HG02840 (cell line): ENCODE measurements around the gene SCYGR5.
A peak's percentile ranks its signal among the peaks of the same experiment; 100 is the strongest.
"Not testable (repeated sequence)": the region's sequence is repeated elsewhere in the genome, so short reads cannot be mapped to it uniquely, and the experiment has no call there.

Experiments used
- ATAC-seq: cut with Tn5 transposase; IDR thresholded peaks from one replicate; pipeline ENCODE4 v1.9.1; 2021; ENCODE audit warnings: mild to moderate bottlenecking, moderate library complexity, moderate number of reproducible peaks; ENCODE audit not compliant: unreplicated experiment, low FRiP score

The SCYGR5 gene, protein sequence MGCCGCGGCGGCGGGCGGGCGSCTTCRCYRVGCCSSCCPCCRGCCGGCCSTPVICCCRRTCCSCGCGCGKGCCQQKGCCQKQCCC

DNA sequence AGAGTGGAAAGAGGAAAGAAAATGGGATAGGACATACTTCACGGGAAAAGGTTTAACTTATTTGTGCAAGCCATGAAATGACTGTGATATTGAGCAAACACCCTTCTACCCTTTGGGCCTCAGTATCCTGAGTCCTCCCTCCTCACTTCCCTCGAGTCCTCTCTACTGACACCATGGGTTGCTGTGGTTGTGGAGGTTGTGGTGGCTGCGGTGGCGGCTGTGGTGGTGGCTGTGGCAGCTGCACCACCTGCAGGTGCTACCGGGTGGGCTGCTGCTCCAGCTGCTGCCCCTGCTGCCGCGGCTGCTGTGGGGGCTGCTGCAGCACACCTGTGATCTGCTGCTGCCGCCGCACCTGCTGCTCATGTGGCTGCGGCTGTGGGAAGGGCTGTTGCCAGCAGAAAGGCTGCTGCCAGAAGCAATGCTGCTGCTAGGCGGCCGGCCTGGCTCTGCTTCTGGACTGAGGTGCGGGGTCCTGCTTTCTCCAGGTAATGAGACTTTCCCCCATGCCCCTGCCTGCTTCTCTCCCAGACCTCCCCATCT, at the start of gene SCYGR5:
TSS of gene SCYGR5 (plus strand) at position 174 of the 540 bp plus-strand sequence. CDS start at position 174, 0 bp downstream.
- ATAC-seq, result not testable (repeated sequence)

DNA sequence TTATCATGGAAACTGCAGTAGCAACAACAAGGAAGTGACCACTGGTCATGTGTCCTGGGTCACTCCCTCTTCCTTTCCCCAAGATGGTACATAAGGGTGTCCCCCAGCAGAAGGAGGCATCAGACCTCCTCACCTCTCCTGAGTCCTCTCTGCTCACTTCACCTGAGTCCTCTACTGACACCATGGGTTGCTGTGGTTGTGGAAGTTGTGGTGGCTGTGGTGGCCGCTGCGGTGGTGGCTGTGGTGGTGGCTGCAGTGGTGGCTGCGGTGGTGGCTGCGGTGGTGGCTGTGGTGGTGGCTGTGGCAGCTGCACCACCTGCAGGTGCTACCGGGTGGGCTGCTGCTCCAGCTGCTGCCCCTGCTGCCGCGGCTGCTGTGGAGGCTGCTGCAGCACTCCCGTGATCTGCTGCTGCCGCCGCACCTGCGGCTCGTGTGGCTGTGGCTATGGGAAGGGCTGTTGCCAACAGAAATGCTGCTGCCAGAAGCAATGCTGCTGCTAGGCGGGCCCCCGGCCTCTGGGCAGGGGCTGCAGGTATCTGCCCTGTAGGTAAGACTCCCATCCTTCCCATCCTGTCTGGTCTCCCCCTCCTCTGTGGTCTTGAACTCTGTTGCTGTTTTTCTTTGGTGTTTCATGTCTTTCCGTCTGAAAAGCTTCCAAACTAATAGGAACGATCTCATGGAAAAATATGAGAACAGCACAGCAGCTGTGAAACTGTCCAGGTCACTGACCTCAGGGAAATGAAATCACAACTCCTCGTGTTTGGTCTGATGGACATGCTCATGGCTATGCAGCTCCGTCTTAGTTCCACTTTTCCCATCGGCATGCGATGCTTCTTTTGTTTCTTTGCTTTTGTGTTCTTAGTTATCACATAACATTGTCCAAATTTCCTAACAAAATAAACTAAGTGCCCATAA, 49.0 kb upstream of the SCYGR5 start, which contains the start of gene SCYGR4:
TSS of gene SCYGR4 (plus strand) at position 183 of the 915 bp plus-strand sequence. CDS start at position 183, 0 bp downstream.
- no peak for ATAC-seq

DNA sequence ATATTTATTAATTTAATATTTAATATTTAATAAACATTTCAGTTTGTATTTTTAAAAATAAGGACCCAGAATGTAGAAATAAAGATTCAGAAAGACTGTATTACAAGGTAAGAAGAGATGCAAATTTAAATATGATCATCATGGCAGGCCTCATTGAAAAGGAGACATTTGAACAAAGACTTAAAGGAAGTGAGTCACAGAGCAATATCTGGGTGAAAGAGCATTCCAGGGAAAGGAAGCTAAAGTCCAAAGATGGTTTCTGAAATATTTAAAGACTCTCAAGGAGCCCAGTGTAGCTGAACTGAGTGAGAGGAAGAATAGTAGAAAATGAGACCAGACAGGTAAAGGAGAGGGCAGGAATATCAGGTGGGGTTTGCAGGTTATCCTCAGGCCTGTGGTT, 43.4 kb upstream of the SCYGR5 start:
- ATAC-seq, result no peak

DNA sequence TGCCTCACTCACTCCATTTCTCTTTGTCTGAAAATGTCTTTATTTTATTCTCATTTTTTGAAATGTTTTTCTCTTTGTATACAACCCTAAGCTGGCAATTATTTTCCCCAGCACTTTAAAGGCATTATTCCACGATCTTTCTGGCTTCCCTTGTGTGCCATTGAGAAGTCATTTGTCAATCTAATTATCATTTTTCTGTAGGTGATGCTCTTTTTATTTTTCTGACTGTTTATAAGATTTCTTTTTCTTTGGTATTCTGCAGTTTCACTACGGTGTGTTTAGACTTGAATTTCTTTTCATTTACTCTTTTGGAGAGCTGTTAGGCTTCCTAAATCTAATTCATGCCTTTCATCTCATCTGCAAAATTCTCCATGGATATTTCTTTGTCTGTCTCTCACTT, 41.2 kb upstream of the SCYGR5 start:
- ATAC-seq, result no peak

- no peak for ATAC-seq
These were observed 39.9 kb upstream of the SCYGR5 start for GRCh38 chr2:227626580-227627151.

DNA sequence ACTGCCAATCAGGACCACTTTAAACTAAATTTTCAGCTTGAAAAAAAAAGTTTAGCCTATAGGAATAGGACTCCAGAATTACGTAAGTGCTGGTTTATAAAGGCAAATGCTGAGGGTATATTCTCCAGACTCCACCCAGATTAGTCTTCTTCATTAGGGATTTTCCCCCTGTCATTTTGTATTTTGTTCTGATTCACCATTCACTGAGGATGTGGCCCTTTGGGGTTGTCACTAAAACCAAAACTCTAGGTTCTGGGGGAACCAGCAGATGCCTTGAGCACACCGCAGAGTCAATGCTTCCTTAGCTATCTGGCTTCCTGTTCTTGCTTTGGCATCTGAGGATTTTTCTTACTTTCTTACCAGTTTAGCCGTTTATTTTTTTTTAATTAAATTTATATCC, 38.8 kb upstream of the SCYGR5 start:
- peak; percentile 88 for ATAC-seq

- ATAC-seq, result no peak
These were observed 37.2 kb upstream of the SCYGR5 start for GRCh38 chr2:227629435-227629834.

GRCh38 chr2:227630322-227630721, 36.3 kb upstream of the SCYGR5 start:
- ATAC-seq, result no peak

DNA sequence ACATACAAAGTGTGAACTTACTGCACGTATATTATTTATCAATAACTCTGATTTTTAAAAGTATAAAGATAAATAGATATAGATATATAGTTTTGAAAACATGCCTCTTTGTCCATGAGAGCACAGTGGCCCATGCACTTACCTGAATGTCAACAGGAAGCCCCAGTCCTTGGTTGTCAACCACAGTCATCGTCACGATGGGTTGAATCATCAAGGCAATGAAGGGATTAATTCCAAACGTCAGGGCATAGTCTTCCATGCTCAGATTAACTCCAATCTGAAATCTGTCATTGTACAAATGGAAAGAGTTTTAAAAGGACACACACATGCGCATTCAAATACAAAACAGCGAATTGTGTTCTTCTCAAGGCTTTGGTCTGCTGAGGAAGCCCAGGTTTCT, 33.8 kb upstream of the SCYGR5 start:
- ATAC-seq, result no peak

GRCh38 chr2:227634201-227634600, 32.4 kb upstream of the SCYGR5 start:
- ATAC-seq, result no peak

- no peak for ATAC-seq
These were observed 23.9 kb upstream of the SCYGR5 start for GRCh38 chr2:227642656-227643055.

GRCh38 chr2:227643990-227644551, 22.5 kb upstream of the SCYGR5 start:
- ATAC-seq, result no peak

- no peak for ATAC-seq
These were observed 13.2 kb upstream of the SCYGR5 start for GRCh38 chr2:227653419-227653818.

DNA sequence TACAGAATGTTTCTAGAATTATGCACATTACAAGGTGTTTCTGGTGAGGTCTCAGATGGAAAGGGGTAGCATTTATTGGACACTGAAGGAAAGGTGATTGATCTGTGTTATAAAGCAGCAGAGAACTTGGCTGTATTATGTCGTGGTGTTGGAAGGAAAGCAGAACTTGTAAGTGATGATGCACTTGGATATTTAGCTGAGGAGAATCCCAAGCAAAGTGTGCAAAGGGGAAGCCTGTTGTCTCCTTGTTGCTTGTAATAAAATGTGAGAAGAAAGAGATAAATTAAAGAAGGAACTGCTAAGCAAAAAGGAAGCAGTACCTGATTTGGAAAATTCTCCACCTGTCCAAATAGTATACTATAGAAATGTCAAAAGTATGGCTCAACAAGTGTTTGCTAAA, 12.2 kb upstream of the SCYGR5 start:
- ATAC-seq, result no peak

DNA sequence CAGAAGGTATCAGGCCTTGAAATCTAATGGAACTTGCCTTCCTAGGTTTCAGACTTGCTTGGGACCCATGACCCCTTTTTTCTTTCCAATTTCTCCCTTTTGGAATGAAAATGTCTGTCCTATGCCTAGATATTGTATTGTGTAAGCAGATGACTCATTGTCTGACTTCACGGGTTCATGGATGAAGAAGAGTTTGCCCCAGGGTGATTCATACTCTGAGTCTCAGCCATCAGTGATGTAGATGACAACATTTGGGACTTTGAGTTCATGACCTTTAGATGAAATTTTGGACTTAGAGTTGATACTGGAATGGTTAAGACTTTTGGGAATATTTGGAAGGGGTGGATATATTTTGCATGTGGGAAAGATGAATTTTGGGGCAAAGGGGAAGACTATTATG, 11.2 kb upstream of the SCYGR5 start:
- no peak for ATAC-seq

GRCh38 chr2:227657199-227657845, 9.3 kb upstream of the SCYGR5 start:
- ATAC-seq, result no peak

GRCh38 chr2:227661025-227661649, 5.5 kb upstream of the SCYGR5 start:
- ATAC-seq, result no peak

DNA sequence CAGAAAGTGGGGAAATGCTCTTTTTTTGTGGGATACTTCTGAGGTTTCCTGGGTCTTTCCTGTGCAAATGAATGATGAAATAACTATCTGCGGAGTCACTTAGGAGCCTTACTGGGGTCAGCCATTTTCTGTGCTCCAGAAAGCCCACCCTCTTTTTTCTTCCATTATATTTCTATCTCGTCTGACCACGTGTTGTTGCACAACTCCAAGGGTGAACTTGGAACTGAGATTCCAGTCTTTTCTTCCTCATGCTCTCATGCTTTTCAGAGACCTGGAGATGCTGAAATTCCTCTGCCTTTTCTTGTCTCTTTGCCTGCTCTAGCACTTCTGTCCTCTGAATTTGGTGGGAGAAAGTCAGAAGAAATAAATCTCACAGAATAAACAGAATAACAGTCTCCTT, 4.8 kb upstream of the SCYGR5 start:
- no peak for ATAC-seq

DNA sequence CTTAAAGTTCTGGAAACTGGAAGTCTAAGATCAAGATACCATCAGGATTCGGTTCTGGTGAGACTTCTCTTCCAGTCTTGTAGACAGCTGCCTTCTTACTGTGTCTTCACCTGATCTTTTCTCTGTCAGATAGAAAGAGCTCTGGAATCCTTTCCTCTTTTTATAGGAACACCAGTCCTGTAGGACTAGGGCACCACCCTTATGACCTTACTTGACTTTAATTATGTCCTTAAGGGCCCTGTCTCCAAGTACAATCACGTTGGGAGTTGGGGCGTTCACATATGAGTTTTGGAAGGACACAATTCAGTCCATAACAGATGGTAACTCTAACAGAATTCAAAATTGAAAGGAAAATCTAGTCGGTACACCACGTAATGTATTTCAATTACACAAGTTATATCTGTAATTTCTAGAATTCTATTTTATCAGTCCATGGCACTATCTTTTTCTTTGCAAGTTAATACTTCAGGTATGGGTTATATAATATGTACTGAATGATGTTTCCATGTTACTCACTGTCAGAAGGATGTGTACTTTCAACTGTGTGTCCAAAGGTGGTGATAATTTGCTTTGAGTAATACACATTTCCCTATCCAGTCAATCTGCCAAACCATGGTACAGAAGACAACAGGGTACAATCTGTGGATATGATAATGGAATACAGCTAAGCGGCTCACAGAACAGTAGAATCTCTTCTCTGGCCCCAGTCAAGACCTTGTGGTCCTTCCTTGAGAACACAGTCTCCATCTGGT, 1.2 kb upstream of the SCYGR5 start:
- no peak for ATAC-seq
